NK-92 treated with Interleukin-12 subunit alpha and Interleukin-12 subunit beta, amount 100 ng/mL, for 24 hours (cell line): Measurements from ENCODE around the gene SNRNP27.

Source experiments
- DNase-seq: peaks from one replicate; lab custom pipeline; 2025; lab: John Stamatoyannopoulos, UW

The SNRNP27 gene

GRCh38 chr2:69916106-69916505 lies 22.4 kb downstream of the SNRNP27 start:
- no peak for DNase-seq

- no peak for DNase-seq
Observed at GRCh38 chr2:69917852-69918251, 24.1 kb downstream of the SNRNP27 start.

- no peak for DNase-seq
Observed at GRCh38 chr2:69918401-69918800, 24.6 kb downstream of the SNRNP27 start.

DNA sequence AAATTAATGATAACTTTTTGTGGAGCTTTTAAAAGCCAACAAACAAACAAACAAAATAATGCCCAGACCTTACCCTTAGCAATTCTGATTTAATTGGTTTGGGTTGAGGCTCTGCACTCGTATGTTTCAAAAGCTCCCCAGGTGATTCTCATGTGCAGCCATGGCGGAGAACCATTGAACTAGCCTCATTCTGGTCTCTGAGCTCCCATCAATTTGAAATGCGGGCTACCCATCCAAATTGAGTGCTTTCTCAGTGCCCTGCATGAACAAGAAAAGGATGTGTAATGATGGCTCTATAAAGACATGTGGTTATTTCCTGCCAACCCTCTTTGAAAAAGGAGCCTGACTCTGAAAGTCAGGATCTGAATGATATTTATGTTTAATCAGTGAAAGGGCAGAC lies 29.4 kb downstream of the SNRNP27 start:
- DNase-seq = no peak

GRCh38 chr2:69926849-69927515 lies 33.2 kb downstream of the SNRNP27 start:
- DNase-seq = no peak

DNA sequence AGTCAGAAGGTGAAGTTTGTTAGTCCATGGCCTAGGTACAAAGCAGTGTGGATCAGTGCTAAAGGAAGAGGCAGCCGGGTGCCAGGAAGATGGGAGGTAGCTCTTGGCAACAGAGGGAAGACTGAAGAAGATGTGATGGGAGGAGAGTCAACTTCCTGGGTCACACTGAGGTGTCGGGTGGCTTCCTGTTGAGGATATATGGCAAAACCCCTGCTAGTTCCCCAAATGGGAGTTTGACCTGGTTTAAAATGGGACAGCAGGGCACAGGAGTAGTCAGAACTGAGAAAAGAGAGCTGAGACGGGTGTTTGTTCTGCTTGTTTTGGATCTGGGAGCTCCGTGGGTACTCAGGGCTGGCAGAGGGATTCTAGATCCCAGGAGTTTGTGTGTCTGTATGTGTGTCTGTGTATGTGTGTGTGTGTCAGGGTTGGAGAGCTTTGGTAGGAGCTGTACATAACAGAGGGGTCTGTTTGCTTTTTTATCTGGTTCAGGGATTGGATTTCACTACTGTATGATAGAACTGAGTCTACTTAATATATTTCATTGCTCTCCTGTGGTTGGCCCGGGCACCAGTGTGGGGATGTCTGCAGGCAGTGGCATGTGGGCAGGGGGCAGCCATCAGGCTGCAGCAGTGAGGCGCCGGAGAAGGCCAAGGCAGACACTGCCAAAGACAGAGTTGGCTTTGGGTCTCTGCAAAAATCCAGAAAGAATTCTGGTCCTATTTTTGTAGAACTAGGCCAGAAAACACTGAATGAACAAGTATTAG lies 38.3 kb downstream of the SNRNP27 start:
- DNase-seq = no peak

DNA sequence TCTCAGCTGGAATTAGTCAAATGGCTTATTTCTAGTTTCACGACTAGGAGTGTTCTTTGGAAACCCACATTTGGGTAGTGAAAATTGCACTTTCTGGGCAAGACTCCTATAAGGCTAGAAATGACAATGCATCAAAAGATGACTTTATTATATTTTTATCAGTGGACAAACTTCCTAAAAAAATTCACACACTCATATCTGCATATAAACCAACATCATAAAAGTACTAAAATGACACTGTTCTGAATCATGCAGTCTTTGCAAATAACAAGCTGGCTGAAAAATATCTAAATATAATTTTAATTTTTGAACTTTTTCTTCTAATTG lies 38.8 kb downstream of the SNRNP27 start:
- DNase-seq = no peak

DNA sequence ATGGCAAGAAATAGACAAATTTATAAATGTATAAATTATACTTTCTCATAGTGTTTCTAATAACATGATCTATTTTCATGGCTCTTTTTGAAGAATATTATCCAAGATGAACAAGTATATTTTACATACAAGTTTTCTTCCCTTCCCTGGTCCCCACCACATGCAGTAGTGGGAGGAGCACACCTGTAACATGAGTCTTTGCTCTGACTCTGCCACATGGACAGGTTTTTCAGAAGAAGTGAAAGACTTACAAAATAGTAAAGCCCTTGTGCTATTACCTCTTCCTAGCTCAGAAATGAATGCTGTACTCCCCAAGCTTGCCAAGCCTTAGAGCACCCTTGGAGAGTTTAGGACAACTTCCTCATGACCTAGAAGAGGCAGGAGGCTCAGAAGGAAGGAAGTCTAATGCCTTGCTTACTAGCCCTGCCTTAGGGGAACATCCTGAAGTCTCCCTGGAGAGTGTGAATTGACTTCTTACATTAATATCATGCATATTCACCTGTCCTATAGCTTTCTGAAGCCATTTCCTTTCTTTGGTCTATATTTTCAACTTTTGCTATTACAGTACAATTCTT lies 39.6 kb downstream of the SNRNP27 start:
- DNase-seq = no peak

DNA sequence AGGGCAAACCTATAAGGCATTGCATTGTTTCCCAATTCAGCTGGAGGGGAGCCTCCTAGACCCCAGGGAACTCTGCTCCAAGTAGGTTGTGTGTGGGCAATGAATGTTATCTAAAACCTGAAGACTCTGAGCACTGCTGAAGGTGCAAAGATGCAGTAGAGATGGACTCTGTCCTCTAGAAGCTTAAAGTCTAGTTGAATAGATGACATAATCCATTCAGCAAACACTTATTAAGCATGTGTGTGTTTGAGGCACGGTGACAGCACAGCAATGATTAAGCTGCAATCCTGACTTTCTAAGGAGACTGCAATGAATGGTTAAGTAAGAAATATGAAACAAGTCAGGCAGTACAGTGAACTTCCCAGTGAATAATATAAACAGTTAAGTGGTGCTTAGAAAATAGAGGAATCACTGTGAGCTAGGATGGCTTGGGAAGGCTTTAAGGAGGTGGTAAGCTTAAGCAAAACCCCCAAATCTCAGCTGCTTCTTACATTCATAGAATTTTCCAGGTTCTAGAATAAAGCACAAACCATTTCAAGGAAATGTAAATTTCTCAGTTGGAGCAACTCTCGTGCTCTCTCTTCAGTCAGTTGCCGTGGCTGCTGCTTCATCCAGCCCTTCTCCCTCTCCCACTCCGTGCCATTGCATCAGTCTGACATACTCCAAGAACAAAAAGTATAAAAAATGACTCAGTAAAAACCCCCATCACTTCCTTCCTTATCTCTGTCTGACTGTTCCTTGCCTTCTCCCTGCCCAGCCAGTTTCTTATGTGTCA lies 40.3 kb downstream of the SNRNP27 start:
- DNase-seq = no peak

- no peak for DNase-seq
Observed at GRCh38 chr2:69934614-69934908, 40.8 kb downstream of the SNRNP27 start.

- no peak for DNase-seq
Observed at GRCh38 chr2:69935011-69935410, 41.3 kb downstream of the SNRNP27 start.

DNA sequence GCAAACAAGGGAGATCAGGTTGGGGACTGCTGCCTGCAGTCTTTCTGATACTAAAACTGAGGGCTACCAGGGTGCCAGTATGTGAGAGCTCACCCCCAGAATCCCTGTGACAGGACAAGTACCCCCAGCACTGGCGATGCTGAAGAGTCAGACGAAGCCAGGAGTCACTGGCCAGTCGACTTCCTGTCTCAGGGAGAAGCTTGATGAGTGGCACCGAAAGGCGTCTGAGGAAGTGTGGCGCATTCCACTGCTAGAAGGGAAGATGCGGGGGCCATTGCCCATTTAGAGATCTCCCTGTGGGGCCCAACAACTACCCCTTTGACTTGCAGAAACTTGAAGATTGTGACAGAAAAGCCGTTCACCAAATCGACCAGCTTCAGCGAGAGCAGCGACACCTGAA lies 43.1 kb downstream of the SNRNP27 start:
- DNase-seq = no peak

- DNase-seq = no peak
Observed at GRCh38 chr2:69937968-69938367, 44.2 kb downstream of the SNRNP27 start.

DNA sequence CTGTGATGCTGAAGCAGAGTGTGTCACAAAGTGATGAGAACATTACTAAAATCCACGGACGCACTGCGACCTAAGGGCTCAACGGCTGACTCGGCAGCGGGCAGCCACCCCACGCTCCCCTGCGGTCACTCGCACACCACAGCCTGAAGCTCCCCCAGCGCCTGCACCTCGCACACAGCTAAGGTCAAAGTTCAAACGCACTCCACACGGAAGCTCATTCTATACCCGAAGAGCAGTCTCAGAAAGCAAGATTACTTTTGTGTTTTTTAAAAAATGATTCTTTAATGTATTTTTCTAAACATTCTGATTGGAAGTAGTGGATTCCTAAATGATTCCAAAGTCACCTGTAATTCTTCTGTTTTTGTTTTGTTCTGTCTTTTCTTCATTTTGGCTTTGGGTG lies 46.0 kb downstream of the SNRNP27 start:
- no peak for DNase-seq

DNA sequence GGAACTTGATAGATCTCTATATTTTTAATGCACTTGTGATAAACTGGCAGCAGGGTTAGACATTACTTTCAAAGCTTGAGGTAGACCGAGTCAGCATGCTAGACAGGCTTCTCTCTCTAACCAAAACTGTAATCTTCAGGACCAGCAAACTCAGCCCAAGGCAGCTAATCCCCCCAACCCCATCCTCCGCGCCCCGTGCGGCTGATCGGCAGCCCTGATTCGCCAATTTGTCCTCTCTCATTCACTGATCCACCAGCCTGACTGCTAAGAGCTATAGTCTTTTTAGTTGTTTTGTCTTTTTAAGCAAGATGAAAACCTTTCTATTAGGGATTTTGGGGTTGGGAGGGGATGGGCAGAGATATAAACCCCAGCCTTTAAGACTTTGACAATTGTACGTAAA lies 46.9 kb downstream of the SNRNP27 start:
- DNase-seq = no peak

DNA sequence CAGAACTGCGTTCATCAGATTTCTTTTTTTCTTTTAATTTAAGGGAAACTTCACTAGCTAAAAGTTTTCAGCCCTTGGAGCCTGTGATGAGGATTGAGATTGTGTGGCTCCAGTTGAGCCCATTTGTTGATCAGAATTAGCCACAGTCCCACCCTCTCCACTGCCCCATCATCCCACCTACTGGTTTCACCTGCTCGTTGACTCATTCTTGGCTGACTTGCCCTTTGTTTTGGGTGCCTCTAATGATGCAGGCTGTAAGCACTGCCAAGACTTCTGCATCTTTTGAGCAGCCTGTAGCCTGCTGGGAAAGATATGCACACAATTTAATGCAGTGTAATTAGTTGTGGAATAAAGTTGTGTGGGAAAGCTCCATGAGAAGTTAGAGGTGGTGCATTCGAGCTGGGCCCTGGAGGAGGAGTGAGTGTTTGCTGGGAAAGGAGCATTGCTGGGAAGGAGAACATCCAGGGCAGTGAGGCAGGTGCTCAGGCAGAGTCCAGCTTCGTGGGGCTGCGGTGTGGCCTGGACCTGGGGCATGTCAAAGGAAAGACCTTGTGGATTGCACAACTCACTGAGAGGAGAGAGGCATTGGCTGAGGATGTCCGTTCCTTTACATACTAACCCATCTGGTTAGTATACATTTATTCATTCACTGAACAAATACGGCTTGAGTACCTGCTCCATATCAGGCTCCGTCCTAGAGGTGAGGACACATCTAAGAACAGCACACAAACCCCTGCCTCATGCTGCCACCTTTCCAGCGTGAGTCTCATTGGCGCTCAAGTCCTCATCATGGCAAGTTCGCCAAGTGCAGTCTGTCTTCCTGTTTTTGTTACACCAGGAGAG lies 49.5 kb downstream of the SNRNP27 start:
- no peak for DNase-seq

DNA sequence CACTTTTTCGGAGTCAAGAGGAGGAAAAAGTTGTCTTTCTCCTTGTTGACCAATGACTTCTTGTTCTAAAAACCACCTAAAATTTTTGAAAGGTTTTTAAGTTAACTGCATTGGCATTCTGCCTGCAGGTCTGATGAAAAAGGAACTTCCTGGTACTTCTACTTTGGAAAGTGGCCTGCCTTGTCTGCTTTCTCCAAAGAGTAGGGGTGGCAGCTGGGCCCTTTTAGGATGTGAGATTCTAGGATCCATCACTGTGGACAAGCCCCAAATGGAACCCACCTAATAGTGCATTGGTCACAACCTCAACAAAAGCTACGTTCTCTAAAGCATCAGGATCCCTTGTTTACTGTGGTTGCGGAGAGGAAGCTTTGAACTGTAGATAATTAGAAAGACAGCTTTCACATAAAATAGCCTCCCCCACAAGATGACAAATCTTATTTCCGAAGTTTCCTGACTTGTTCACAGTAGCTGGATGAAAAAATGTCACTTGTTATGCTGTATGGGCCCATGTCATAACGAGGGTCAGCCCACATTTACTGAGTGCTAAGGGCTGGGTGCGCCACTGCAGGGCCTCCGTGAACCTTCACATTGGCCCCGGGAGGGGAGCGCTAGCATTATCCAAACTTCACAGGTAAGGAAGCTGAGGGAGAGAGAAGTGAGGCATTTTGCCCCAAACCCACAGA lies 50.2 kb downstream of the SNRNP27 start:
- no peak for DNase-seq

DNA sequence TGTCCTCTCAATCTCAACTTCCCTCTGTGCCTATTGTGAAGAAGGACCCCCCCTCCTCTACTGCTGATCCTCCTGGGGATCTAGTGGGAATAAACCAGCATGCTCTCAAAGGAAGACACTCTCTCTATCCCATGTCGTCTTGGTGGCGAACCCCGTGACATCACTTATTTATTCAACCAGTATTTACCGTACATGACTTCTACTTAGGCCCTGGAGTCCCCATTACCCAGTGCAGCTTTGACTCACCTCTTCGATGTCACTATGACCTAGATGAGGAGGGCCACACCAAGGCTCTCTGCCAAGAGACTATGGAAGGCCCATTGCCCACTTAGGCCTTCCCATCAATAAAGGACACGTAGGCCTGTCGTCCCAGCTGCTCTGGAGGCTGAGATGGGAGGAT lies 51.0 kb downstream of the SNRNP27 start:
- no peak for DNase-seq

DNA sequence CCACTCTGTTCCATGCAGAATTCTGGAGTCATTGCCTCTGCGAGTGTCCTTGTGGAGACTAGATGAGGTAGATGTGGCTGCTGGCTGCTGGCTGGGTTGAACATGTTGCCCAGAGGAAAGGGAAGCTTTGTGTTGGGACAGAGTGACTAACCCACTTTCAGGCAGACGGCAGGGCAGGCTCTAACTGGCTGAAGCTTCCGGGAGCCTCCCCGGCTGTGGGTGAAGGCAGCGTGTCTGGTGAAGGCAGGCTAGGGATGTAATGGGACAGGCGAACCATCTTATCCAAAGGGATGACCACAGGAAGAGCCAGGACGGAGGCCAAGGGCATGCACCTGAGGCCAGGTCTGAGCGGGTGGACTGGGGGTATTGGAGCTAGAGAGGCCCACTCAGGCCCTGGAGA lies 51.7 kb downstream of the SNRNP27 start:
- no peak for DNase-seq

- DNase-seq = no peak
Observed at GRCh38 chr2:69945941-69946340, 52.2 kb downstream of the SNRNP27 start.
